Raji (cell line): ENCODE data around the gene TRABD.

Source experiments
- POLR2A ChIP-seq: IDR thresholded peaks from 2 replicates; pipeline ENCODE4 v1.6.1; 2011; ENCODE audit warnings: low read depth, low read length, control low read depth; ENCODE audit not compliant: insufficient read depth

The TRABD gene

DNA sequence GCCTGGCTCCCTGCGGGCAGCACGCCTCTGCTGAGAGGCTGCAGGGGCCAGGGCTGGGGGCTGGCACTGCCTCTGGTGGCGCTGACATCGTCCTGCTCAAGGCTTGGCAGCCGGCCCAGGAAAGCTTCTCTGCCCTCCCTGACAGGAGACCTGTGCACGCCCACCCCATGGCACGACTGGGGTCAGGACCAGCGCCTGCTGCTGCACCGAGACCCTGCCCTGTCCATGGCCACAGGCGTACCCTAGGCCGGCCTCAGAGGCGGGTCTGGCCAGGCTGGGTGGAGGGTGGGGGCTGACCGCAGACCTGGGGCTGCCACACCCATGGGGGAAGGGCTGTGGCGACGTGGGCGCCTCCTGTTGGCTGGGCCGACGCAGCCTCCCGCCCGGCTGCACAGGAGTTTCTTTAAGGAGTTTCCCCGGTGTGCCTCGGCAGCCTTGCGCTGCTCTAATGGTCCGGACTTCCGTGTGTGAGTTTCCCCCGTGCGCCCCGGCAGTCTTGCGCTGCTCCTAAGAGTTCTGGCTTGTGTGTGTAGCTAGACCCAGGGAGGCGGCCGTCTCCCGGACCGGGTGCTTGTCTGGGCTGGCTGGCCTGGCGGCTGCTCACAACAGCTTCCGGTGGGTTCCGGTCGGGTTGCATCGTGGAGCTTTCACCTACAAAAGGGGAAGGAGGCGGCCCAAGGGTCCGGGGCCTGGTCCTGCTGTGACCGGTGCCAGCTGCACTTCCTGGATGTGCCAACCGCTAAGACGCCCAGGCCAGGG, 4.6 kb downstream of the TRABD start:
- TF ChIP-seq POLR2A = peak; percentile 68; the same call in 1 of the 2 replicates

DNA sequence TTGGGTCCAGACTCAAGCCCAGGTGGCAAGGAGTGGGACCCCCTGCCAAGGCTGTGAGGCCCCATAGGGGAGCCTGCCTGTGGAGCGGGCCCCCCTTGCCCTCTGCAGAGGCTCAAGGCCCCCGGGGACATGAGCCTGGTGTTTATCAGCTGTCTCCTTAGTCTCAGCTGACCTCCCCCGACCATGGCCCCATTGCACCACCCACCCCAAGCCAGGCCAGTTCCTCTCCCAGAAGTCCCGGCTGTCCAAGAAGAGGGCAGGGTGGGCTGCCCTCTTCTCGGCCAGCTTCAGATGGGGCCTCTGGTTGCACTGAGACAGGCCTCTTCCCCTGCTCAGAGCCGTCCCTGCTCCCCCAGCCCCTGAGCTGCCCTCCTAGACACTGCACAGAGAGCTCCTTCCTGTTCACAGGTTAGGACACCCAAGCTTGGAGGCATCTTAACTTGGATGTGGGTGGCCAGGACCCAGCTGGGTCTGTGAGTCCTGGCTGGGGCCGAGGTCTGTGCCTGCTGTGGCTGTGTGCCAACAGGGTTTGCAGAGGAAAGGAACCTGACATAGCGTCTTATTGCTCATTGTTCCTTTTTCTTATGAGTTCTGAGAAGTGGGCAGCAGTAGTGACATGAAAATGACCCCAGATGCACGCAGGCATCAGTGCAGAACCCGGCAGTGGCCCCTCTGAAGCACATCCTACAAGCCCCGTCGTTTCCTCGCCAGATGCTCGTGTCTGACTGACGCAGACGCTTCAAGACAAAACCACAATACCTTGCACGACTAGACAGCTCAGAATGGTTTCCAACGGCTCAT, 5.4 kb downstream of the TRABD start:
- TF ChIP-seq POLR2A = peak; percentile 52

DNA sequence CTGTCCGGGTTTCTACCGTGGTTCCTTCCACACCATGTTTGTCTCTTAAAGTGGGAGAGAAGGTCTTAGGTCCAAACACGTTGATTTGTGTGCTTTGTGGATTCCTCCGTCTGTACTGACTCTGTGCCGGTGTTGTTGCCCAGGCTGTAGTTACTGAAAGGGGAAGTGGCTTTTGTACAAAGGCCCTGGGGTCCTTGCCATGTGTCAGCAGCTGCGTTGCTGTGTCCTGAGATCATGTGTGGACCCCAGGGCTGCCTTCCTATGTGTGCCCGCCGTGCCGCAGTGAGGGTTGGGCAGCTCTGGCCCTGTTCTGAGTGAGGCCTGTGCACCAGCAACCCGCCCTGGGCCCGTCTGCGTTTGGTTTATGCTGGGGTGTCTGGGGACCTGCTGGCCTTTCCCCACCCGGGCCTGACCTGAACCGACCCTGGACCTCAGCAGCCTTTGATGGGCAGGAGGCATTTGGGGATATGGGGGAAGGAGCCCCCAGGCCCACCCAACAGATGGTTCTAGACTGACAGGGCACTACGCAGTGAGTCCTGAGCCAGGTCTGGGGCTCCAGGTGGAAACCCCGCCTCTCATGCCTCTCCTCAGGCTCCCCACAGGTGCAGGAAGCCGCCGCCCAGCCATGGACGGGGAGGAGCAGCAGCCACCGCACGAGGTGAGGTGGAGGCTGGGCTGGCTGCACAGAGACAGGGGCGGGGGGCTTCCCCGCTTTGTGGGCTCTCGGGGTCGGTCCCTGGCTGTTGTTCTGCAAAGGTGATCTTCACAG, 6.9 kb downstream of the TRABD start:
- peak; percentile 36; the same call in 1 of the 2 replicates for TF ChIP-seq POLR2A

DNA sequence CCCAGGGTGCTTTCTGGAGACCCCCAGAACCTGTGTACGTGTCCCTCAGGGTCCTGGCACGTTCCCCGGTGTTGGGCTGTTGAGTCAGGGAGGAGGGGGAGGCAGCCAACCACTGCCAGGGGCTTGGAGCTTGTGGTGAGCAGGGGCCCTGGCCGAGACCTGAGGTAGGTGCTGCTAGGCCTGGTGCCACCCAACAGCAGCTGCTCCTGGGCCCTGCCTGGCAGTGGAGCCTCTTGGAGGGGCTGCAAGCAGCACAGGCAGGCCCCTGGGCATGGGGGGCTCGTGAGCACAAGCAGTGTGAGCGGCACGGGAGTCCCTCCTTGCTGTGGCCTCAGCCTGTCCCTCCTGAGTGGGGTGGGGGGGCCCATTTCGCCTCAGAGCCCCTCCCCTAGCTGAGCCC, 7.9 kb downstream of the TRABD start:
- no peak for TF ChIP-seq POLR2A

DNA sequence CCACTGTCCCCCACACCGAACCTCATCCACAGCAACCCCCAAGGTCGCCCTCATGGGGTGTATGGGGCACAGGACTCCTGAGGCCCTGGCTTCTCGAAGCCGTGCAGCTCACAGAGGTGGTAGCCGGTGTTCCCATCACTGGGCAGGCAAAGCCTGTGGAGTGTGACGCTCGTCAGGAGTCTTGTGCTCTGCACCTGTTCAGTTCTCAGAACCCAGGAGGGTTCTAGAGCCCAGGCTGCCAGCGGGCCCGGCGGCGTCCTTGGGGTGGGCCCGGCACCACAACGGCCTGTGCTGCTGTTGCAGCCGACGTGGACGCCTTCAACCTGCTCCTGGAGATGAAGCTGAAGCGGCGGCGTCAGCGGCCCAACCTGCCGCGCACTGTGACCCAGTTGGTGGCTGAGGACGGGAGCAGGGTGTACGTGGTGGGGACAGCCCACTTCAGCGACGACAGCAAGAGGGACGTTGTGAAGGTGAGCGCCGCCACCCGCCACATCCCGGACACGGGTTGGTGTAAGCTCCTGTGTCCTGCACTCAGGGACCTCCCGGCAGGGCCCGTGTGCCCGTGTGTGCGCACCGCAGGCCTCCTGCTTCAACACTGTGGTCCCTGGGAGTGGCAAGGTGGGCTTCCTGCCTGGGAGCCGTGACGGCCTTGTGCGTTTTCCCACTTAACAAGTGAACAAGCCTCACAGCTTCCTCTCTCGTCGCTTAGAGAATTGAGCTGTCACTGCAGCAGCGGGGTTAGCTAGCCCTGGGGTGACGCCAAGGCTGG, 8.5 kb downstream of the TRABD start:
- TF ChIP-seq POLR2A = no peak

DNA sequence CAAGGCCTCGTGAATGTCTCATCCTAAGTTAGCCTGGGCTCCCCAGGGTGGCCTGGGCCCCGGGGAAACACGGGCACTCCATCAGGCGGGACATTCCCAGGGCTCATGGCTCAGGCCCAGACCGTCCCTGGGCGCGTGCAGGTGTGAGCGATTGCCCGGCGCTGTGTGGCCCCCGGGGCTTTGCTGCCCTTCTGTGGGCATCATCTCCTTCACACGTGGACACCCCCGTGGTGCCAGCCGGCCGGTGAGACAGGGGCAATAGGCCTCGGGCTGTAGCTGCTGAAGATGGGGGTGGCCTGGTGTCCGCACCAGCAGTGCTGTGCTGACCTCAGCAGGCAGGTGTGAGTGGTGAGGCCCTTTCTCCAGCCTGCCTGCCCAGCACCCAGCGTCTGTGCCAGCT, 10.5 kb downstream of the TRABD start:
- no peak for TF ChIP-seq POLR2A

DNA sequence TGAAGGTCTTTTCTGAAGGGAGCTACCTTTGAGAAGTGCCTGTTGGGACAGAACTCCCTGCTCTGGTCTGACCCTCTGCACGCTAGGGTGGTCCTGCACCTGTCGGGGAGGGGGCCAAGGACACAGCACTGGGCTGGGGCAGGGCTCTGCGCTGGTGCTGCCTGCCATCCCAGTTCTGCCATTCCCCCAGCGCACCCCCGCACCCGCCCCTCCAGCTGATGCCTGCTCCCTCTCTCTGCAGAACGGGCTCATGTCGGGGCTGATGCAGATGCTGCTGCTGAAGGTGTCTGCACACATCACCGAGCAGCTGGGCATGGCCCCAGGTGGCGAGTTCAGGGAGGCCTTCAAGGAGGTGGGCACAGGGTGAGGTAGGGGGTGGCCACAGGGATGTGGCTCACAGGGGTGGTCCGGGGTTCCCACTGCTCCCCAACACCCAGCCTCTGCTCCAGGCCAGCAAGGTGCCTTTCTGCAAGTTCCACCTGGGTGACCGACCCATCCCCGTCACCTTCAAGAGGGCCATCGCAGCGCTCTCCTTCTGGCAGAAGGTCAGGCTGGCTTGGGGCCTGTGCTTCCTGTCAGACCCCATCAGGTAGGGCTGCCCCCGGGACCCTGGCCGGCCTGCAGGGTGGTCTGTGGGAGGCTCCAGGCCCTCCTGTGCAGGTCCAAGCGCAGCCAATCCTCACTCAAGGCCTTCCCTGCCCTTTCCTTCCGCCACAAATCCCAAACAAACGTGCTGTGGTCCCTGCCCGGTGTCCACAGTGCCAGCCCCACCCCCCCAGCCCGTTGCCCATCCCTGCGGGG, 11.5 kb downstream of the TRABD start:
- TF ChIP-seq POLR2A = no peak

DNA sequence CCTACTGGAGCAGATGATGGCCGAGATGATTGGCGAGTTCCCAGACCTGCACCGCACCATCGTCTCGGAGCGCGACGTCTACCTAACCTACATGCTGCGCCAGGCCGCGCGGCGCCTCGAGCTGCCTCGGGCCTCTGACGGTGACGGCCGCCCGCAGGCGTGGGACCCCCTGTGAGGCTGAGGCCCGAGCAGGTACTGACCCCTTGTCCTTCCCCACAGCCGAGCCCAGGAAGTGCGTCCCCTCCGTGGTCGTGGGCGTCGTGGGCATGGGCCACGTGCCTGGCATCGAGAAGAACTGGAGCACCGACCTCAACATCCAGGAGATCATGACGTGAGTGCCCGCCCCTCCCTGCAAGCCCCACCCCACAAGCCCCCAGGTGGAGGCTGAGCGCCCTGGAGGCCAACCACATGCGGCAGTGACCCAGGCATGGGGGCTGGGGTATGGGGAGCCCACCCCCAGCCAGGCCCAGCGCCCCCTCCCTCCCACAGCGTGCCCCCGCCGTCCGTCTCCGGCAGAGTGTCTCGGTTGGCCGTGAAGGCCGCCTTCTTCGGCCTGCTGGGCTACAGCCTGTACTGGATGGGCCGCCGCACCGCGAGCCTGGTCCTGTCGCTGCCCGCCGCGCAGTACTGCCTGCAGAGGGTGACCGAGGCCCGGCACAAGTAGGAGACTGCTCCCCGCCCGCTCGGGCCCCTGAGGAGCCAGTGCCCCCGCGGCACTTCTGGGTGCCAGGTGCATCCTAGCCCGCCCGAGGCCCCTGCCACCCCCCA, 12.3 kb downstream of the TRABD start:
- no peak for TF ChIP-seq POLR2A

DNA sequence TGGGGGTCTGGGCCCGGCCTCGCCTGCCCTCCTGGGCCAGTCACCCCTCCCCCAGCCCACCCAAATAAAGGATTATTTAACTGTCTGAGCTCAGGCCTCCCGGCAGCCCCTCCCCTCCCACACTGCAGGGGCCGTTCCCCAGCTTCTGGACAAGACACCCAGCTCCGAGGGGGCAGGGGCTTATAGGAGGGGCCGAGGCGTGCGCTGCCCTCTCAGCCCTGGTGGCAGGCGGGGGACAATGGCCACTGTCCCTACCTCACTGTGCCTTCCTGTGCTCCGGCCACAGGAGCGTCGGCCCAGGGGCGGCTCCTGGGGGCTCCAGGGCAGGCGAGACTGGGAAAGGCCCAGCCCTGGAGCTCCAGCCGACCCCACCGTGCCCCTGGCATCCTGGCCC, 12.9 kb downstream of the TRABD start:
- no peak for TF ChIP-seq POLR2A

DNA sequence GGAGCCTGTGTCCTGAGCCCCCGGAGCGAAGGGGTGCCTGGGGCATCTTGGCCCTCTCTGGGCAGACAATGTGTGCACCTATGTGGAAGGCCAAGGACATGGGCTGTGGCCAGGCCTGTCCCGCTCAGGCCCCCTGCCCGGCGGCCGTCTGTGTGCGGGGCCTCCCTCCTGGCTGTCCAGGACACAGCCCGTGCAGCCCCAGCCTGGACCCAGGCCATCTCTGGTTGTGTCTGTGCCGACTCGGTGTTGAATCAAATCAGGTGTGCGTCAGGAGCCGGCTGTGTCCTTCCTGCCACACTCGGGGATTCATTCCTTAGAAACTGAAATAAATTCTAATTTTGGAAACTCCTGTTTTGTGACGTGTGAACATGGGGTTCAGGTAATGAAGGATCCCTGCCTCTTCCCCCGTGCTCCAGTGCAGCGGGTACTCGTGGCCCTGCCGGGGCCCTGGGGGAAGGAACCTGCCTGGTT, 13.6 kb downstream of the TRABD start:
- no peak for TF ChIP-seq POLR2A

DNA sequence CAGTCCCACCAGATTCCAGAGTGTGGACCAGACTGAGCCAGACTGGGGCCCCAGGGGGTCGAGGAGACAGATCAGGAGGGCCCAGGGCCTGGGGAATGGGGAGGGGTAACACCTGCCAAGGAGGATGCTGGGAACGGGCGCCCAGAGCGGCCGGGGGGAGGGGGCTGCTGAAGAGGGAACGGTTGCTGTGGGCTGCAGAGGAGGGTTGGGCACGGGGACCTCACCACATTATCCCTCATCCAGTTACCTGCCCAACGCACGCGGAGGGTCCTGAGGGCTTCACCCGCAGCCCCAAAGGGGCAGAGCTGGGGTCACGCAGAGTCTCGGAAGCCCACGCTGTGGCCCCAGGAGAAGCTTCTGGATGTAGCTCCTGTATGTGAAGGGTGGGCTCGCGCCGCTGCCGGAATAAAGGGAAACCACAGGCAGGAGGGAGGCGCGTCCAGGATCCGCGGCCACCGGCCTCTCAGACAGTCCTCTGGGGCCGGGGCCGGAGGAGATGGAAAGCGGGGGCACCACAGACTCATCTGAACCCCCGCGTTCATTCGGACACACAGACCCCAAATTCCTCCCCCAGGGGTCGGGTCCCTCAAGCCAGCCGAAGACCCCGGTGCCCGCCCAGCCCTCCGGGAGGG, 14.2 kb downstream of the TRABD start:
- TF ChIP-seq POLR2A = no peak

DNA sequence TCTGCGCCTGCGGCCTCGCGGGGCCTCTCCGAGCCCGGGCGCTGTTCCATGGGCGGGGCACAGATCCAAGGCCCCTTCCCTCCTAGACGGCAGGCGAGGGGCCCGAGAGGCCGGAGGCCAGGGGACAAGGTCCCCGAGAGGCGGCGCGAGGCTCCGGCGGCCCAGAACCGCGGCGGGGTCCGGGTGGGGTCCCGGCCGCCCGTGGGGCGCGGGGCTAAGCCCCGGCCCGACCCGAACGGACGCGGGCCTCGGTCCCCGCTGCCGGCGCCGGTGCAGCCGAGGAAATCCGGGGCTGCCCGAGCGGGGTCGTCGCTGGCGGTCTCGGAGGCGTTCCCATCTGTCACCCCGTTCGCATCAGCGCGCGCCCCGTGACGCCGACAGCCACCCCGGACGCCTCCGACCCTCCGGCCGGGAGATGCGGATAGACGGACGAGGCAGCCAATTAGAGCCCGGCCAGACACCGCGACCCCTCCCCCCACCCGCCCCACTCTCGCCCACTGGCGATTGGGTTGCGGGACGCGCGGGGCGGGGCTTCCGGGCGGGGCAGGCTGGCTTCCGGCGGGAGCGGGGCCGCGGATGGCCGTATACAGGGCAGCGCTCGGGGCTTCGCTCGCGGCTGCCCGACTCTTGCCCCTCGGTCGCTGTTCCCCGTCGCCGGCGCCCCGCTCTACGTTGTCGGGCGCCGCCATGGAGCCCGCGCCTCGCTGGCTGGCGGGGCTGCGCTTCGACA, 14.9 kb downstream of the TRABD start, which contains the start of gene SELENOO:
SELENOO (plus strand) TSS at position 551 of the 730 bp plus-strand sequence; CDS start at position 577, 26 bp downstream.
- TF ChIP-seq POLR2A = peak; percentile 71
